GM12878 (cell line): ENCODE measurements around the gene SNAI3. TPM values are rescaled to one million over a fixed set of nuclear protein-coding genes. Genes with fewer than 3 reads are reported as not detected.

Experiments used
- ATAC-seq: fragments of 200-7000 bp; cut with Tn5 transposase; 3 replicates; pipeline ENCODE4 v1.9.1; 2020; ENCODE audit warnings: mild to moderate bottlenecking, moderate library complexity
- BruUV-seq: library from RNA; stranded (reverse); fragments of 400-500 nt; replicated peaks from 2 replicates; lab custom pipeline; 2021; lab: Mats Ljungman, UMichigan
- CTCF ChIA-PET: fragments of 300-600 bp; sonication (Branson Sonifier 250); formaldehyde crosslinking; extraction: SDS; loops from one replicate; lab custom pipeline; 2021; ENCODE audit warnings: inconsistent platforms; lab: Yijun Ruan, JAX
- POLR2A ChIA-PET: fragments of 350-600 bp; formaldehyde crosslinking; extraction: SDS; loops from one replicate; lab custom pipeline; 2021; ENCODE audit warnings: inconsistent platforms; lab: Charles Lee
- RAD21 ChIA-PET: fragments of 300-600 bp; sonication (Branson Sonifier 250); formaldehyde crosslinking; loops from one replicate; lab custom pipeline; 2023; ENCODE audit warnings: antibody characterized with exemption; ENCODE audit not compliant: unreplicated experiment; lab: Charles Lee
- SMC1A ChIA-PET: fragments of 300-600 bp; sonication (Branson Sonifier 250); formaldehyde crosslinking; loops from one replicate; lab custom pipeline; 2023; ENCODE audit not compliant: unreplicated experiment, uncharacterized antibody; lab: Charles Lee
- DNase-seq: peaks from one replicate; pipeline ENCODE4 v3.0.0-alpha.2; 2011; ENCODE audit warnings: low read depth, low spot score
- FAIRE-seq: peaks from 3 replicates; lab custom pipeline; 2011; peaks lifted over from hg19 to GRCh38; lab: Jason Lieb, UNC
- H2AFZ ChIP-seq: 2 replicates; pipeline ENCODE4 v1.6.0; 2011; ENCODE audit warnings: low read depth, low read length, control low read depth; ENCODE audit not compliant: control insufficient read depth
- H3K27ac ChIP-seq: 2 replicates; pipeline ENCODE4 v1.5.1; 2011; ENCODE audit warnings: control low read depth; ENCODE audit not compliant: control insufficient read depth, insufficient read depth
- H3K27me3 ChIP-seq, 2 experiments: replicated peaks in 1 of 2; 2 replicates each; pipeline versions ENCODE4 v1.6.0 to v1.6.1; 2011; ENCODE audit warnings: low read length in 1 of 2; ENCODE audit not compliant: control insufficient read depth in 2 of 2, insufficient read depth in 2 of 2
- H3K36me3 ChIP-seq, 2 experiments: 2 replicates each; pipeline ENCODE4 v1.5.1; 2011; ENCODE audit warnings: low read length in 1 of 2; ENCODE audit not compliant: control insufficient read depth in 2 of 2, insufficient read depth in 2 of 2
- H3K4me1 ChIP-seq: 2 replicates; pipeline ENCODE4 v1.6.1; 2011; ENCODE audit warnings: mild to moderate bottlenecking, low read length, moderate library complexity, mixed read lengths; ENCODE audit not compliant: control insufficient read depth, insufficient read depth
- H3K4me2 ChIP-seq: 2 replicates; pipeline ENCODE4 v1.6.0; 2011; ENCODE audit warnings: control low read depth; ENCODE audit not compliant: control insufficient read depth, insufficient read depth
- H3K4me3 ChIP-seq: fragments of 200-600 bp; sonication (generic); 2 replicates; pipeline ENCODE4 v1.5.1; 2016
- H3K79me2 ChIP-seq: 2 replicates; pipeline ENCODE4 v1.6.0; 2011; ENCODE audit warnings: low read length; ENCODE audit not compliant: control insufficient read depth, insufficient read depth
- H3K9ac ChIP-seq: 2 replicates; pipeline ENCODE4 v1.8.0; 2011; ENCODE audit warnings: low read length, control low read depth, mixed read lengths; ENCODE audit not compliant: control insufficient read depth, insufficient read depth
- H3K9me3 ChIP-seq: replicated peaks from 3 replicates; pipeline ENCODE4 v1.5.1; 2011; ENCODE audit warnings: mild to moderate bottlenecking, low read length; ENCODE audit not compliant: control insufficient read depth, insufficient read depth
- H4K20me1 ChIP-seq: 2 replicates; pipeline ENCODE4 v1.6.0; 2011; ENCODE audit not compliant: control insufficient read depth, insufficient read depth
- EGR1 ChIP-seq, 2 experiments: IDR thresholded peaks; 1 replicate in 1 of 2; 2 replicates in 1 of 2; pipeline ENCODE4 v1.6.1; 2011 to 2012; ENCODE audit warnings: low read depth in 2 of 2, low read length in 2 of 2, borderline replicate concordance in 1 of 2, mild to moderate bottlenecking in 1 of 2, moderate library complexity in 1 of 2
- HDAC6 ChIP-seq: fragments of 200-600 bp; sonication (generic); IDR thresholded peaks from one replicate; pipeline ENCODE4 v1.8.0; 2017; ENCODE audit warnings: antibody characterized with exemption; ENCODE audit not compliant: unreplicated experiment
- JUNB ChIP-seq: IDR thresholded peaks from 2 replicates; pipeline ENCODE4 v1.6.1; 2016; ENCODE audit warnings: antibody characterized with exemption, mild to moderate bottlenecking
- PML ChIP-seq: IDR thresholded peaks from 2 replicates; pipeline ENCODE4 v1.6.1; 2012; ENCODE audit warnings: low read length, inconsistent platforms
- RAD21 ChIP-seq: IDR thresholded peaks from 2 replicates; pipeline ENCODE4 v1.6.1; 2011; ENCODE audit warnings: mild to moderate bottlenecking, low read depth, low read length, moderate library complexity; ENCODE audit not compliant: insufficient read depth
- SIN3A ChIP-seq: IDR thresholded peaks from 2 replicates; pipeline ENCODE4 v1.6.1; 2012; ENCODE audit warnings: low read depth, low read length, improper control_type of control experiment
- SREBF2 ChIP-seq: IDR thresholded peaks from 2 replicates; pipeline ENCODE4 v1.6.1; 2012; ENCODE audit warnings: mild to moderate bottlenecking, low read length
- SRF ChIP-seq, 2 experiments: IDR thresholded peaks; 2 replicates each; pipeline ENCODE4 v1.6.1; 2011; ENCODE audit warnings: low read depth in 2 of 2, low read length in 2 of 2, mild to moderate bottlenecking in 1 of 2, moderate library complexity in 1 of 2
- TCF3 ChIP-seq: IDR thresholded peaks from 2 replicates; pipeline ENCODE4 v1.6.1; 2012; ENCODE audit warnings: low read depth, mild to moderate bottlenecking, low read length, borderline replicate concordance; ENCODE audit not compliant: insufficient read depth
- YBX1 ChIP-seq: fragments of 450-650 bp; IDR thresholded peaks from 2 replicates; pipeline ENCODE4 v1.6.1; 2016; ENCODE audit warnings: antibody characterized with exemption
- WGBS: methylation state at CpG from one replicate; pipeline ENCODE4 v1.1.6; 2016; ENCODE audit warnings: low lambda C conversion rate; ENCODE audit not compliant: insufficient replicate concordance, insufficient coverage; ENCODE audit errors: missing lambda C conversion rate; 5-methylcytosine and 5-hydroxymethylcytosine counted together
- in situ Hi-C: fragments of 300-500 bp; cut with MboI; formaldehyde crosslinking; loops from 9 replicates; pipeline ENCODE4 v1.14.3; 2018; ENCODE audit warnings: mixed read lengths
- intact Hi-C: fragments of 100-400 bp; cut with micrococcal nuclease; formaldehyde crosslinking; loops from one replicate; pipeline ENCODE4 v1.14.2; 2022; ENCODE audit not compliant: unreplicated experiment
- polyA plus RNA-seq, 11 experiments: library from polyadenylated mRNA; depleted of rRNA in 4 of 11; unstranded in 6 of 11; stranded (reverse) in 5 of 11; fragments of >200 nt; fragmentation: Nextera tagmentation in 4 of 11; fragmentation: Illumina TruSeq in 1 of 11; extraction: Ambion mirVana in 4 of 11; extraction: Trizol in 1 of 11; gene quantifications; 1 replicate in 1 of 11; 2 replicates in 10 of 11; pipeline versions ENCODE4 v1.2.1 to v1.2.3, GENCODE V29; 2011 to 2016; ENCODE audit warnings: inconsistent platforms in 2 of 11, missing spikeins in 2 of 11, low read depth in 1 of 11
- total RNA-seq, 4 experiments: library from RNA; depleted of rRNA in 3 of 4; stranded (reverse); fragments of >200 nt in 3 of 4; fragmentation: Illumina TruSeq in 1 of 4; extraction: Trizol in 1 of 4; gene quantifications; 2 replicates each; pipeline versions ENCODE4 v1.2.1 to v1.2.3, GENCODE V29; 2013 to 2021
- TF ChIP-seq, protein P1 (sequence below): fragments of 450-650 bp; IDR thresholded peaks from 2 replicates; pipeline ENCODE4 v1.6.1; 2017; ENCODE audit warnings: antibody characterized with exemption, mild to moderate bottlenecking, moderate library complexity
- TF ChIP-seq, protein P2 (sequence below): fragments of 450-650 bp; IDR thresholded peaks from 2 replicates; pipeline ENCODE4 v1.6.1; 2017; ENCODE audit warnings: borderline replicate concordance

Gene SNAI3
- total and polyA plus RNA-seq, 10 of the 15 experiments (the other 5 are each of a cell fraction or from before 2014, with no cell fraction given): 0.21 to 7.4 (median 3.0) TPM

DNA sequence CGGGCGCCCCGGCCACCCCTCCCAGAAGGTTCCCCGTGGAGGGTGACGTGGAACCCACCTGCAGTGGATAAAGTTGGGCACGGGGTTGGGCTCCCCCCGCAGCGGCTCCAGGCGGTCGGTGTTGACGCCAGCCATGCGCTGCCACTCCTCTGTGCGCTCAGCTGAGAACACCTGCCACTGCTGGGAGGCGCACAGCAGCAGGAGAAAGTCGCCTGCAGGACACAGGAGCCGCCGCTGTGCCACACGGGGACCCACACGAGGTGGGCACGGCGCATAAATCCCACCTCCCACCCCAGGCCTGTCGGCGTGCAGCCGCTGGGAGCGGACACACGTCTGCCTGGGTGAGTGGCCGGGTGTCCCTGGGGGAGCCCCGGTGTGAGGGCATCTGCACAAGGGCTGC, 40.7 kb upstream of the SNAI3 start:
- Histone ChIP-seq H3K27me3 (no peaks in the 10 kb centered on the region), H4K20me1 (no peaks in the 10 kb centered on the region), H2AFZ (no peak overlapping the region), H3K9ac (no peak overlapping the region)
- ChIA-PET SMC1A (no interaction called here), POLR2A (no interaction called here)
- DNase-seq: no peak
- TF ChIP-seq HDAC6 (no peak), PML (no peak), TCF3 (no peak), SIN3A (no peak), YBX1 (no peak), EGR1 (IDR thresholded peaks at IDR 0.05; ENCODE audit: borderline replicate concordance in 1 of 2, low read depth in 2 of 2, low read length in 2 of 2) (no peak), SREBF2 (no peak), SRF (IDR thresholded peaks at IDR 0.05; ENCODE audit: low read depth in 2 of 2, low read length in 2 of 2) (no peak), JUNB (no peak), RAD21 (no peak)
- TF ChIP-seq, protein P1, sequence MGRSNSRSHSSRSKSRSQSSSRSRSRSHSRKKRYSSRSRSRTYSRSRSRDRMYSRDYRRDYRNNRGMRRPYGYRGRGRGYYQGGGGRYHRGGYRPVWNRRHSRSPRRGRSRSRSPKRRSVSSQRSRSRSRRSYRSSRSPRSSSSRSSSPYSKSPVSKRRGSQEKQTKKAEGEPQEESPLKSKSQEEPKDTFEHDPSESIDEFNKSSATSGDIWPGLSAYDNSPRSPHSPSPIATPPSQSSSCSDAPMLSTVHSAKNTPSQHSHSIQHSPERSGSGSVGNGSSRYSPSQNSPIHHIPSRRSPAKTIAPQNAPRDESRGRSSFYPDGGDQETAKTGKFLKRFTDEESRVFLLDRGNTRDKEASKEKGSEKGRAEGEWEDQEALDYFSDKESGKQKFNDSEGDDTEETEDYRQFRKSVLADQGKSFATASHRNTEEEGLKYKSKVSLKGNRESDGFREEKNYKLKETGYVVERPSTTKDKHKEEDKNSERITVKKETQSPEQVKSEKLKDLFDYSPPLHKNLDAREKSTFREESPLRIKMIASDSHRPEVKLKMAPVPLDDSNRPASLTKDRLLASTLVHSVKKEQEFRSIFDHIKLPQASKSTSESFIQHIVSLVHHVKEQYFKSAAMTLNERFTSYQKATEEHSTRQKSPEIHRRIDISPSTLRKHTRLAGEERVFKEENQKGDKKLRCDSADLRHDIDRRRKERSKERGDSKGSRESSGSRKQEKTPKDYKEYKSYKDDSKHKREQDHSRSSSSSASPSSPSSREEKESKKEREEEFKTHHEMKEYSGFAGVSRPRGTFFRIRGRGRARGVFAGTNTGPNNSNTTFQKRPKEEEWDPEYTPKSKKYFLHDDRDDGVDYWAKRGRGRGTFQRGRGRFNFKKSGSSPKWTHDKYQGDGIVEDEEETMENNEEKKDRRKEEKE: no peak
- TF ChIP-seq, protein P2, sequence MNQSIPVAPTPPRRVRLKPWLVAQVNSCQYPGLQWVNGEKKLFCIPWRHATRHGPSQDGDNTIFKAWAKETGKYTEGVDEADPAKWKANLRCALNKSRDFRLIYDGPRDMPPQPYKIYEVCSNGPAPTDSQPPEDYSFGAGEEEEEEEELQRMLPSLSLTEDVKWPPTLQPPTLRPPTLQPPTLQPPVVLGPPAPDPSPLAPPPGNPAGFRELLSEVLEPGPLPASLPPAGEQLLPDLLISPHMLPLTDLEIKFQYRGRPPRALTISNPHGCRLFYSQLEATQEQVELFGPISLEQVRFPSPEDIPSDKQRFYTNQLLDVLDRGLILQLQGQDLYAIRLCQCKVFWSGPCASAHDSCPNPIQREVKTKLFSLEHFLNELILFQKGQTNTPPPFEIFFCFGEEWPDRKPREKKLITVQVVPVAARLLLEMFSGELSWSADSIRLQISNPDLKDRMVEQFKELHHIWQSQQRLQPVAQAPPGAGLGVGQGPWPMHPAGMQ: no peak
- TF ChIP-seq, all 136 proteins: peak for 0
- H3K4me3 ChIP-seq: no peak overlapping the region
- no peak overlapping the region for H3K27ac ChIP-seq
- peaks cover 5 to 52% of the 10 kb centered on the region in 2 experiments for H3K36me3 ChIP-seq
- no peaks in the 10 kb centered on the region for H3K9me3 ChIP-seq
- WGBS: 97% methylated on average over 28 of the region's 28 CpGs
- ChIA-PET RAD21 (no interaction called here), CTCF (no interaction called here)
- ATAC-seq (no peak), FAIRE-seq (no peak)
- BruUV-seq: no TSS peak
- no peak overlapping the region for H3K4me2 ChIP-seq
- intact Hi-C loops: no loop called here
- H3K4me1 ChIP-seq: no peaks in the 10 kb centered on the region
- in situ Hi-C loops: no loop called here
- no peaks in the 10 kb centered on the region for H3K79me2 ChIP-seq
